LNCAP (cell line): ENCODE measurements around the gene AGR3.

ENCODE experiments used
- CTCF ChIP-seq: fragments of 450-650 bp; IDR thresholded peaks from 2 replicates; pipeline ENCODE4 v1.5.1; 2017; ENCODE audit warnings: mild to moderate bottlenecking

The AGR3 gene

GRCh38 chr7:16891874-16892643 lies 10.3 kb upstream of the AGR3 start:
- TF ChIP-seq CTCF = no peak

GRCh38 chr7:16891338-16891737 lies 9.6 kb upstream of the AGR3 start:
- TF ChIP-seq CTCF = peak; percentile 80

- no peak for TF ChIP-seq CTCF
These were observed 8.2 kb upstream of the AGR3 start for GRCh38 chr7:16889851-16890415.

- TF ChIP-seq CTCF = no peak
These were observed 7.5 kb upstream of the AGR3 start for GRCh38 chr7:16889305-16889704.

- no peak for TF ChIP-seq CTCF
These were observed 2.1 kb upstream of the AGR3 start for GRCh38 chr7:16883918-16884317.

- TF ChIP-seq CTCF = no peak
These were observed 1.2 kb downstream of the AGR3 start for GRCh38 chr7:16880554-16880953.

GRCh38 chr7:16879181-16879580 lies 2.6 kb downstream of the AGR3 start:
- TF ChIP-seq CTCF = no peak

- no peak for TF ChIP-seq CTCF
These were observed 5.9 kb downstream of the AGR3 start for GRCh38 chr7:16875861-16876260.
